Endothelial cell of umbilical vein (primary cell): ENCODE data around the gene BRI3.

Experiments used
- FOS ChIP-seq: IDR thresholded peaks from 2 replicates; pipeline ENCODE4 v1.6.1; 2011; ENCODE audit warnings: mild to moderate bottlenecking, low read length, moderate library complexity, borderline replicate concordance; ENCODE audit not compliant: insufficient read depth
- JUN ChIP-seq: IDR thresholded peaks from 2 replicates; pipeline ENCODE4 v1.6.1; 2011; ENCODE audit warnings: borderline replicate concordance, low read depth; ENCODE audit not compliant: insufficient read length, insufficient read depth
- POLR2AphosphoS5 ChIP-seq: IDR thresholded peaks from 2 replicates; pipeline ENCODE4 v1.6.1; 2012; ENCODE audit warnings: low read depth, mild to moderate bottlenecking, control low read depth, low read length, moderate library complexity; ENCODE audit not compliant: insufficient read depth
- TF ChIP-seq, protein P1 (sequence below), 2 donors: IDR thresholded peaks; 1 replicate in 1 of 2; 2 replicates in 1 of 2; pipeline ENCODE4 v1.5.1; 2011; ENCODE audit warnings: low read length in 2 of 2, mild to moderate bottlenecking in 2 of 2, moderate library complexity in 2 of 2, control low read depth in 1 of 2, inconsistent platforms in 1 of 2, low read depth in 1 of 2; ENCODE audit not compliant: insufficient read depth in 1 of 2; ENCODE audit errors: extremely low read depth in 1 of 2
- TF ChIP-seq, protein P2 (sequence below): IDR thresholded peaks from 2 replicates; pipeline ENCODE4 v1.6.1; 2011; ENCODE audit not compliant: insufficient read depth, insufficient read length

DNA sequence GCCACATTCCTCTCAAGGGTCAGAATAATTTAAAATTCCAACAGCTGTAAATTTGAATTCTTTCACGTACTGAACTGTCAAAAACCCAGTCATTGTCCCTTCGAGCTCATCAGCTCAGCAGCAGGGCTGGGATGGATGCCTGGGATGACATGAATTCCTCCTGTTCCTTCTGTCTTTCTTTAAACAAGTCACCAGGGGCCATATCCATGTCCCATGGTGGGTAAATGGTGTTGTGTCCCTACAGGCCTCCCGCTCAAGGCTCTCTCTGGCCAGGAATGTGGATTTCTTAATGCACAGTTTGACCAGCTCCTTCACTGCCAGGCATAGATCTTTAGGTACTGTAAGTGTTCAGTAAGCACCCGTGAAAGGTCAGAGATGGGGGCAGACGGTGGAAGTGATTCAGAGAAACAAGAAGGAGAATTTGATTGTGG, 15.6 kb upstream of the BRI3 start:
- TF ChIP-seq, protein P1, sequence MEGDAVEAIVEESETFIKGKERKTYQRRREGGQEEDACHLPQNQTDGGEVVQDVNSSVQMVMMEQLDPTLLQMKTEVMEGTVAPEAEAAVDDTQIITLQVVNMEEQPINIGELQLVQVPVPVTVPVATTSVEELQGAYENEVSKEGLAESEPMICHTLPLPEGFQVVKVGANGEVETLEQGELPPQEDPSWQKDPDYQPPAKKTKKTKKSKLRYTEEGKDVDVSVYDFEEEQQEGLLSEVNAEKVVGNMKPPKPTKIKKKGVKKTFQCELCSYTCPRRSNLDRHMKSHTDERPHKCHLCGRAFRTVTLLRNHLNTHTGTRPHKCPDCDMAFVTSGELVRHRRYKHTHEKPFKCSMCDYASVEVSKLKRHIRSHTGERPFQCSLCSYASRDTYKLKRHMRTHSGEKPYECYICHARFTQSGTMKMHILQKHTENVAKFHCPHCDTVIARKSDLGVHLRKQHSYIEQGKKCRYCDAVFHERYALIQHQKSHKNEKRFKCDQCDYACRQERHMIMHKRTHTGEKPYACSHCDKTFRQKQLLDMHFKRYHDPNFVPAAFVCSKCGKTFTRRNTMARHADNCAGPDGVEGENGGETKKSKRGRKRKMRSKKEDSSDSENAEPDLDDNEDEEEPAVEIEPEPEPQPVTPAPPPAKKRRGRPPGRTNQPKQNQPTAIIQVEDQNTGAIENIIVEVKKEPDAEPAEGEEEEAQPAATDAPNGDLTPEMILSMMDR (IDR thresholded peaks at IDR 0.05; ENCODE audit: extremely low read depth in 1 of 2, insufficient read depth in 1 of 2, low read depth in 1 of 2, low read length in 2 of 2): no peak
- no peak for TF ChIP-seq POLR2AphosphoS5
- TF ChIP-seq FOS: peak; percentile 22
- TF ChIP-seq, protein P2, sequence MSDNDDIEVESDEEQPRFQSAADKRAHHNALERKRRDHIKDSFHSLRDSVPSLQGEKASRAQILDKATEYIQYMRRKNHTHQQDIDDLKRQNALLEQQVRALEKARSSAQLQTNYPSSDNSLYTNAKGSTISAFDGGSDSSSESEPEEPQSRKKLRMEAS: no peak
- no peak for TF ChIP-seq JUN
